H1 (cell line): ENCODE results near the gene CCDC33. TPM values are rescaled to one million over a fixed set of nuclear protein-coding genes. Genes with fewer than 3 reads are reported as not detected.

Experiments used
- CTCF ChIA-PET: fragments of 300-600 bp; sonication (Branson Sonifier 250); formaldehyde crosslinking; loops from one replicate; lab custom pipeline; 2021; ENCODE audit not compliant: partially characterized antibody; lab: Charles Lee
- POLR2A ChIA-PET: fragments of 300-600 bp; sonication (Branson Sonifier 250); formaldehyde crosslinking; loops from one replicate; lab custom pipeline; 2021; ENCODE audit warnings: inconsistent platforms; ENCODE audit not compliant: partially characterized antibody; lab: Charles Lee
- DNase-seq, 2 experiments: peaks; one replicate each; pipeline versions ENCODE4 v3.0.0 to v3.0.0-alpha.2; 2010 to 2022; ENCODE audit warnings: low spot score in 2 of 2, low read depth in 1 of 2, mixed read lengths in 1 of 2
- FAIRE-seq: peaks from 2 replicates; lab custom pipeline; 2011; peaks lifted over from hg19 to GRCh38; lab: Jason Lieb, UNC
- H2AFZ ChIP-seq: 2 replicates; pipeline ENCODE4 v1.8.1; 2012; ENCODE audit warnings: low read length, inconsistent platforms
- H2AK5ac ChIP-seq: 2 replicates; pipeline ENCODE4 v1.6.1; 2013; ENCODE audit warnings: low read depth, low read length
- H2BK120ac ChIP-seq: replicated peaks from 2 replicates; pipeline ENCODE3; 2013; ENCODE audit warnings: low read depth, low read length, inconsistent platforms
- H2BK12ac ChIP-seq: 2 replicates; pipeline ENCODE4 v1.6.1; 2013; ENCODE audit warnings: low read depth, low read length
- H2BK15ac ChIP-seq: 2 replicates; pipeline ENCODE4 v1.6.1; 2013; ENCODE audit warnings: low read length
- H2BK20ac ChIP-seq: 2 replicates; pipeline ENCODE4 v1.6.1; 2013; ENCODE audit warnings: low read length
- H2BK5ac ChIP-seq: 2 replicates; pipeline ENCODE4 v1.6.1; 2013; ENCODE audit warnings: low read depth, low read length
- H3K14ac ChIP-seq: 2 replicates; pipeline ENCODE4 v1.6.1; 2013; ENCODE audit warnings: inconsistent platforms; ENCODE audit not compliant: insufficient read length
- H3K18ac ChIP-seq: 2 replicates; pipeline ENCODE4 v1.6.1; 2013; ENCODE audit warnings: low read length; ENCODE audit errors: extremely low read depth
- H3K23ac ChIP-seq: 2 replicates; pipeline ENCODE4 v1.6.1; 2013; ENCODE audit warnings: inconsistent platforms; ENCODE audit not compliant: insufficient read length
- H3K23me2 ChIP-seq: 2 replicates; pipeline ENCODE4 v1.6.1; 2013; ENCODE audit warnings: low read depth, low read length
- H3K27ac ChIP-seq: 2 replicates; pipeline ENCODE4 v1.6.1; 2011; ENCODE audit warnings: low read depth, low read length, inconsistent platforms
- H3K27me3 ChIP-seq, 4 experiments: replicated peaks in 1 of 4; 1 replicate in 1 of 4; 2 replicates in 3 of 4; pipeline versions ENCODE4 v1.6.1 to v1.8.1; 2011 to 2013; ENCODE audit warnings: low read length in 3 of 4, mild to moderate bottlenecking in 3 of 4, inconsistent platforms in 2 of 4, mixed read lengths in 2 of 4, moderate library complexity in 1 of 4; ENCODE audit not compliant: control insufficient read depth in 3 of 4, insufficient read depth in 3 of 4; ENCODE audit errors: extremely low read depth in 1 of 4
- H3K36me3 ChIP-seq, 4 experiments: 2 replicates each; pipeline versions ENCODE4 v1.6.1 to v1.8.1; 2011 to 2013; ENCODE audit warnings: mild to moderate bottlenecking in 4 of 4, low read length in 3 of 4, moderate library complexity in 2 of 4, control low read depth in 1 of 4, inconsistent platforms in 1 of 4; ENCODE audit not compliant: insufficient read depth in 4 of 4, control insufficient read depth in 2 of 4
- H3K4ac ChIP-seq: replicated peaks from 2 replicates; pipeline ENCODE3; 2013; ENCODE audit warnings: low read length, low read depth, mixed read lengths, inconsistent platforms; ENCODE audit not compliant: insufficient read length
- H3K4me1 ChIP-seq, 4 experiments: replicated peaks in 1 of 4; 1 replicate in 1 of 4; 2 replicates in 3 of 4; pipeline versions ENCODE4 v1.6.1 to v1.8.1; 2011 to 2013; ENCODE audit warnings: low read length in 3 of 4, inconsistent platforms in 2 of 4, mixed read lengths in 1 of 4; ENCODE audit not compliant: insufficient read depth in 4 of 4, control insufficient read depth in 3 of 4
- H3K4me2 ChIP-seq, 2 experiments: 2 replicates each; pipeline versions ENCODE4 v1.6.1 to v1.8.1; 2011 to 2013; ENCODE audit warnings: low read depth in 2 of 2, low read length in 2 of 2, control low read depth in 1 of 2, inconsistent platforms in 1 of 2, mild to moderate bottlenecking in 1 of 2; ENCODE audit not compliant: insufficient read depth in 1 of 2
- H3K4me3 ChIP-seq, 4 experiments: fragments of 200-600, 300-600 bp in 1 of 4; sonication (generic), shearing (Covaris generic), sonication (Bioruptor Twin) in 1 of 4; 2 replicates each; pipeline versions ENCODE4 v1.5.1 to v1.8.1; 2011 to 2016; ENCODE audit warnings: low read length in 4 of 4, low read depth in 3 of 4, control low read depth in 2 of 4, inconsistent platforms in 2 of 4, mild to moderate bottlenecking in 2 of 4, mixed read lengths in 1 of 4, moderate library complexity in 1 of 4; ENCODE audit not compliant: insufficient read depth in 2 of 4; ENCODE audit errors: extremely low read depth in 1 of 4
- H3K56ac ChIP-seq: replicated peaks from 2 replicates; pipeline ENCODE3; 2013; ENCODE audit warnings: low read depth, mild to moderate bottlenecking, mixed read lengths, low read length, inconsistent platforms; ENCODE audit not compliant: insufficient read length
- H3K79me1 ChIP-seq: 2 replicates; pipeline ENCODE4 v1.6.1; 2013; ENCODE audit warnings: low read depth, low read length, control low read depth
- H3K79me2 ChIP-seq, 2 experiments: 2 replicates each; pipeline versions ENCODE4 v1.6.1 to v1.8.1; 2012 to 2013; ENCODE audit warnings: low read length in 2 of 2, mild to moderate bottlenecking in 2 of 2, inconsistent platforms in 1 of 2; ENCODE audit not compliant: insufficient read depth in 2 of 2, control insufficient read depth in 1 of 2
- H3K9ac ChIP-seq, 4 experiments: replicated peaks in 1 of 4; 1 replicate in 1 of 4; 2 replicates in 3 of 4; pipeline versions ENCODE4 v1.6.1 to v1.8.1; 2011 to 2013; ENCODE audit warnings: low read depth in 3 of 4, low read length in 3 of 4, control low read depth in 2 of 4, mild to moderate bottlenecking in 2 of 4, moderate library complexity in 2 of 4, inconsistent platforms in 1 of 4; ENCODE audit errors: extremely low read depth in 1 of 4
- H3K9me3 ChIP-seq, 2 experiments: 2 replicates each; pipeline versions ENCODE4 v1.6.1 to v1.8.1; 2012 to 2013; ENCODE audit warnings: mild to moderate bottlenecking in 2 of 2, moderate library complexity in 2 of 2, control low read depth in 1 of 2, inconsistent platforms in 1 of 2, low read depth in 1 of 2, low read length in 1 of 2, mixed read lengths in 1 of 2; ENCODE audit not compliant: insufficient read depth in 2 of 2
- H4K20me1 ChIP-seq, 2 experiments: replicated peaks in 1 of 2; 2 replicates each; pipeline versions ENCODE3 to v1.8.1; 2011 to 2013; ENCODE audit warnings: inconsistent platforms in 2 of 2, low read length in 2 of 2, mild to moderate bottlenecking in 1 of 2; ENCODE audit not compliant: insufficient read depth in 2 of 2, control insufficient read depth in 1 of 2
- H4K5ac ChIP-seq: 2 replicates; pipeline ENCODE4 v1.6.1; 2013; ENCODE audit warnings: low read length, low read depth, mixed read lengths, inconsistent platforms; ENCODE audit not compliant: insufficient read length
- H4K8ac ChIP-seq: 2 replicates; pipeline ENCODE4 v1.8.0; 2013; ENCODE audit warnings: mild to moderate bottlenecking, moderate library complexity, low read length, inconsistent platforms; ENCODE audit not compliant: insufficient read depth; ENCODE audit errors: extremely low read depth
- H4K91ac ChIP-seq: replicated peaks from 2 replicates; pipeline ENCODE3; 2013; ENCODE audit warnings: low read length, mixed read lengths, inconsistent platforms; ENCODE audit not compliant: insufficient read length
- BACH1 ChIP-seq: IDR thresholded peaks from 2 replicates; pipeline ENCODE4 v1.6.1; 2012; ENCODE audit warnings: low read length, improper control_type of control experiment
- CHD2 ChIP-seq: IDR thresholded peaks from 2 replicates; pipeline ENCODE4 v1.6.1; 2012; ENCODE audit warnings: low read length, improper control_type of control experiment
- CREB1 ChIP-seq: IDR thresholded peaks from 2 replicates; pipeline ENCODE4 v1.6.1; 2012; ENCODE audit warnings: inconsistent platforms
- EGR1 ChIP-seq: IDR thresholded peaks from 2 replicates; pipeline ENCODE4 v1.6.1; 2011; ENCODE audit warnings: low read depth, low read length, borderline replicate concordance
- KDM5A ChIP-seq: fragments of 200-600 bp; IDR thresholded peaks from 2 replicates; pipeline ENCODE4 v1.7.1; 2012; ENCODE audit warnings: mild to moderate bottlenecking, low read length, inconsistent platforms, mixed read lengths
- NANOG ChIP-seq: IDR thresholded peaks from 2 replicates; pipeline ENCODE4 v1.6.1; 2011; ENCODE audit warnings: low read length, low read depth, mild to moderate bottlenecking, inconsistent platforms; ENCODE audit not compliant: insufficient read depth, poor library complexity, severe bottlenecking
- PHF8 ChIP-seq: fragments of 200-600 bp; sonication (generic); conservative IDR thresholded peaks from 2 replicates; pipeline ENCODE4 v1.7.1; 2012; ENCODE audit warnings: low read depth, mild to moderate bottlenecking, inconsistent platforms, low read length, moderate library complexity
- RNF2 ChIP-seq: fragments of 200-900, 300-1000 bp; sonication (generic); IDR thresholded peaks from 2 replicates; pipeline ENCODE4 v1.7.1; 2016; ENCODE audit warnings: borderline replicate concordance, low read depth, mild to moderate bottlenecking, antibody characterized with exemption, low read length; ENCODE audit not compliant: poor library complexity, severe bottlenecking; ENCODE audit errors: missing control alignments
- SAP30 ChIP-seq: fragments of 300-600 bp; sonication (generic); IDR thresholded peaks from 2 replicates; pipeline ENCODE4 v1.7.1; 2012; ENCODE audit warnings: low read length, moderate library complexity, mild to moderate bottlenecking, inconsistent platforms; ENCODE audit not compliant: insufficient read depth, insufficient replicate concordance
- SIRT6 ChIP-seq: IDR thresholded peaks from one replicate; pipeline ENCODE4 v1.7.1; 2012; ENCODE audit warnings: low read length, inconsistent platforms
- SIX5 ChIP-seq: IDR thresholded peaks from 2 replicates; pipeline ENCODE4 v1.6.1; 2011; ENCODE audit warnings: mild to moderate bottlenecking, low read depth, low read length
- TCF12 ChIP-seq: IDR thresholded peaks from 2 replicates; pipeline ENCODE4 v1.6.1; 2011; ENCODE audit warnings: low read depth, mild to moderate bottlenecking, low read length
- WGBS, 2 experiments: shearing (Covaris generic) in 1 of 2; methylation state at CpG; one replicate each; pipeline versions ENCODE4 v1.1.6 to v1.1.7; 2013 to 2015; ENCODE audit warnings: low lambda C conversion rate in 2 of 2, mixed read lengths in 2 of 2, inconsistent platforms in 1 of 2, low coverage in 1 of 2, missing lambda C conversion rate in 1 of 2; ENCODE audit not compliant: insufficient replicate concordance in 2 of 2, insufficient coverage in 1 of 2, insufficient read length in 1 of 2; ENCODE audit errors: extremely low coverage in 1 of 2, missing lambda C conversion rate in 1 of 2; 5-methylcytosine and 5-hydroxymethylcytosine counted together
- polyA plus RNA-seq, 7 experiments: library from polyadenylated mRNA; depleted of rRNA in 3 of 7; stranded (reverse) in 5 of 7; unstranded in 2 of 7; fragments of >200 nt in 5 of 7; fragments of 200-250 nt in 2 of 7; gene quantifications; 1 replicate in 5 of 7; 2 replicates in 1 of 7; 4 replicates in 1 of 7; pipeline versions ENCODE4 v1.2.1 to v1.2.3, GENCODE V29; 2011 to 2013; ENCODE audit warnings: missing spikeins in 2 of 7, mixed read lengths in 2 of 7
- total RNA-seq: library from RNA; stranded (reverse); fragmentation: NEBNext Ultra II Directional; extraction: Animal tissue kit (Norgen Biotek cat#: 25700); gene quantifications from 2 replicates; pipeline ENCODE4 v1.2.1, GENCODE V29; 2021
- TF ChIP-seq, protein P1 (sequence below): IDR thresholded peaks from 2 replicates; pipeline ENCODE4 v1.6.1; 2011; ENCODE audit warnings: low read length, improper control_type of control experiment

Gene CCDC33
- total and polyA plus RNA-seq, 2 of the 8 experiments (the other 6 are each of a cell fraction or from before 2014, with no cell fraction given): 2.0 to 2.7 TPM

DNA sequence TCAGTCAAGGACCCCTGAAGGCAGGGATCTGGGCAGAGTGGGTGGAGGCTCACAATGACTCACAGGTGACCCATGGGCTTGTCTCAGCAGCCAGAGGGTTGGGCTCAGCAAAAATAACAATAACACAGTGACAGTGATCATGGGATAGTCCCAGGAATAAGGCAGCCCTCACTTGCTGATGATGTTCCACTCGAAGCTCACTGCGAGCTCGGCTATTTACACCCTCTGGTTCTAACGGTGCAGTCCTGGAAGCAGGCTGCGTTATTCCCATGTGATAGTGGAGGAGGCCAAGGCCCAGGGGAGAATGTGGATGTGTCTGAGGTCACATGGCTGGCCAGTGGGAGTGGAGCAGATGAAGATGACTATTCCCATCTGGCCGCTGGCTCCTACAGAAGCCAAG lies 16.2 kb downstream of the CCDC33 start:
- no peak overlapping the region for H3K18ac ChIP-seq
- no peak overlapping the region for H3K23ac ChIP-seq
- no peak overlapping the region for H3K14ac ChIP-seq
- no peak overlapping the region for H3K56ac ChIP-seq
- H4K8ac ChIP-seq: peak overlapping the region; percentile 53
- no peak overlapping the region for H3K27ac ChIP-seq
- H3K4me2 ChIP-seq: no peak overlapping the region
- DNase-seq (no peak), FAIRE-seq (no peak)
- H2AFZ ChIP-seq: no peak overlapping the region
- H3K23me2 ChIP-seq: no peaks in the 10 kb centered on the region
- CTCF ChIA-PET: interaction anchor here (1.0 to 5.1 kb wide), 11 partner anchors 11 to 70 kb away, joined by 3 to 34 read pairs (median 5); no protein-coding TSS in a partner anchor
- H4K5ac ChIP-seq: no peak overlapping the region
- no peaks in the 10 kb centered on the region; a peak in 3 of 7 replicates for H3K27me3 ChIP-seq
- H3K4ac ChIP-seq: no peak overlapping the region
- no peaks in the 10 kb centered on the region for H3K79me1 ChIP-seq
- H3K4me1 ChIP-seq: peaks cover 3 to 6% (median 5%) of the 10 kb centered on the region in 4 experiments
- POLR2A ChIA-PET: interaction anchor here (1.3 kb wide), 1 partner anchor 20 kb away, joined by 4 read pairs; no protein-coding TSS in a partner anchor
- H2AK5ac ChIP-seq: no peak overlapping the region
- no peak overlapping the region for H2BK15ac ChIP-seq
- H3K36me3 ChIP-seq: no peaks in the 10 kb centered on the region
- H3K79me2 ChIP-seq: no peaks in the 10 kb centered on the region
- H4K91ac ChIP-seq: no peak overlapping the region
- H3K9ac ChIP-seq: no peak overlapping the region
- H3K9me3 ChIP-seq: no peaks in the 10 kb centered on the region
- H2BK5ac ChIP-seq: no peak overlapping the region
- no peak overlapping the region for H2BK20ac ChIP-seq
- WGBS, 2 experiments: 96% methylated on average over 6 of the region's 6 CpGs; no CpG with 5 or more reads in 1 of the 2 experiments
- H2BK12ac ChIP-seq: 0 out of 2 replicates have a peak overlapping the region, but pooled peaks have one; percentile 35
- no peak overlapping the region for H2BK120ac ChIP-seq
- H3K4me3 ChIP-seq: no peak overlapping the region
- no peaks in the 10 kb centered on the region for H4K20me1 ChIP-seq
- TF ChIP-seq CREB1 (no peak), SIRT6 (no peak), SIX5 (no peak), NANOG (no peak), SAP30 (no peak), TCF12 (no peak), BACH1 (no peak), PHF8 (no peak), KDM5A (no peak), EGR1 (no peak), RNF2 (no peak), CHD2 (no peak)
- TF ChIP-seq, protein P1, sequence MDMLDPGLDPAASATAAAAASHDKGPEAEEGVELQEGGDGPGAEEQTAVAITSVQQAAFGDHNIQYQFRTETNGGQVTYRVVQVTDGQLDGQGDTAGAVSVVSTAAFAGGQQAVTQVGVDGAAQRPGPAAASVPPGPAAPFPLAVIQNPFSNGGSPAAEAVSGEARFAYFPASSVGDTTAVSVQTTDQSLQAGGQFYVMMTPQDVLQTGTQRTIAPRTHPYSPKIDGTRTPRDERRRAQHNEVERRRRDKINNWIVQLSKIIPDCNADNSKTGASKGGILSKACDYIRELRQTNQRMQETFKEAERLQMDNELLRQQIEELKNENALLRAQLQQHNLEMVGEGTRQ: no peak
